ENCODE measurements around the gene C9.
"Not testable (repeated sequence)": the region's sequence is repeated elsewhere in the genome, so short reads cannot be mapped to it uniquely, and the experiment has no call there.

Gene C9

GRCh38 chr5:39260095-39260494 is 104.2 kb downstream of the C9 start:
- no peak for DNase-seq (ENCODE audit: low spot score)

GRCh38 chr5:39257554-39257953 is 106.7 kb downstream of the C9 start:
- no peak for DNase-seq (ENCODE audit: low spot score)

GRCh38 chr5:39256477-39257235 is 107.6 kb downstream of the C9 start:
- no peak for DNase-seq (ENCODE audit: low spot score)

- DNase-seq (ENCODE audit: low spot score): no peak
These were observed 108.9 kb downstream of the C9 start for GRCh38 chr5:39255406-39255805.

- DNase-seq (ENCODE audit: low spot score): no peak
These were observed 109.6 kb downstream of the C9 start for GRCh38 chr5:39254671-39255070.

GRCh38 chr5:39253196-39253595 is 111.1 kb downstream of the C9 start:
- DNase-seq (ENCODE audit: low spot score): no peak

- no peak for DNase-seq (ENCODE audit: low spot score)
These were observed 114.6 kb downstream of the C9 start for GRCh38 chr5:39249564-39250274.

GRCh38 chr5:39249069-39249468 is 115.2 kb downstream of the C9 start:
- DNase-seq (ENCODE audit: low spot score): no peak

GRCh38 chr5:39240750-39241149 is 123.5 kb downstream of the C9 start:
- no peak for DNase-seq (ENCODE audit: low spot score)

- DNase-seq (ENCODE audit: low spot score): no peak
These were observed 125.8 kb downstream of the C9 start for GRCh38 chr5:39238366-39239105.

GRCh38 chr5:39236718-39237117 is 127.6 kb downstream of the C9 start:
- DNase-seq (ENCODE audit: low spot score): no peak

- DNase-seq (ENCODE audit: low spot score): no peak
These were observed 128.6 kb downstream of the C9 start for GRCh38 chr5:39235648-39236047.

GRCh38 chr5:39234494-39234893 is 129.8 kb downstream of the C9 start:
- DNase-seq (ENCODE audit: low spot score): not testable (repeated sequence)
